Hepatocyte (in vitro differentiated cells): ENCODE results near the gene ADISSP.

Experiments used
- CTCF ChIP-seq: fragments of 200-600 bp; sonication (generic); IDR thresholded peaks from 2 replicates; pipeline ENCODE4 v1.5.1; 2016; ENCODE audit warnings: antibody characterized with exemption, mild to moderate bottlenecking; ENCODE audit not compliant: poor library complexity
- EZH2 ChIP-seq: fragments of 200-600 bp; sonication (generic); IDR thresholded peaks from 2 replicates; pipeline ENCODE4 v1.6.1; 2016; ENCODE audit warnings: antibody characterized with exemption, mild to moderate bottlenecking, borderline replicate concordance
- EZH2phosphoT487 ChIP-seq: fragments of 200-600 bp; sonication (generic); IDR thresholded peaks from one replicate; pipeline ENCODE4 v1.6.1; 2018; ENCODE audit warnings: antibody characterized with exemption, mild to moderate bottlenecking, low read depth, moderate library complexity; ENCODE audit not compliant: unreplicated experiment, severe bottlenecking

DNA sequence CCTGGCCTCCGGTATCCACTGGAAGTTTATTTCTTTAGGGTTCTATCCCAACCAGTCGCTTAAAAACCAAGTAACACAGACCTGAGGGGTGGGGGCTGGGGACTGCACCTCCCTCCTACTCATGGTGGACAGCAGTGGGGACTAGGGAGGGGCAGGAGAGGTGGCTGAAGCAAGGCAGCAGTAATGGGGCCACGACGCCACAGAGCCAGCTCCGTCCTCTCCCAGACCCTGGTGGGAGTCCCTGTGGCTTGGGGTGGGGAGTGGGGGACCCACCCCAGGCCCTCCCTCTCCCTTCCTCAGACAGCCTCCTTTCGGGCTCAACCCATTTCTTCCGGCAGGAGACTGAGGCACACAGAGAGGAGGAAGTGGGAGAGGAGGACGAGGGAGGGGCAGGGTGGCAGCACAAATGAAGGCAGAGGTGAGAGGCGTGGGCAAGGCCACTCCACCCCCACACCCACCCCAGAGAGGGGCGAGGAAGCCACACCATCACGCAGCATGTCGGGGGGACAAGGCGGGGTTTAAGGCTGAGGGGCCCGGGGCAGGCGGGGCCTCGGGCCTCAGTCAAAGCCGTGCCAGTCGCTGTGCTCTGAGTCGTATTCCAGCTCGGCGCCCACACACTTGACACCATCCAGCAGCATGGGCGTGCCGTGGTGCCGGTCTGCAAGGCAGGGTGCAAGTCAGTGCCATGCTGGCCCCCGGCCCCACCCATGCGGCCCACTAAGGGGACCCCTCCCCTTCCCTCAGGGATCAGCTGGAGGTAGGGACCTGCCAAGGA, 13.9 kb downstream of the ADISSP start:
- TF ChIP-seq CTCF (no peak), EZH2phosphoT487 (no peak), EZH2 (no peak)
